DND-41 (cell line): Measurements from ENCODE around the gene DNAH10.

Source experiments
- ATAC-seq: fragments of 200-7000 bp; cut with Tn5 transposase; 3 replicates; pipeline ENCODE4 v1.9.1; 2021; ENCODE audit warnings: low read depth; ENCODE audit not compliant: insufficient read depth
- DNase-seq: peaks from one replicate; pipeline ENCODE4 v3.0.0-alpha.2; 2020
- H2AFZ ChIP-seq: 2 replicates; pipeline ENCODE4 v1.6.0; 2012; ENCODE audit warnings: low read depth, low read length
- H3K27ac ChIP-seq: 2 replicates; pipeline ENCODE4 v1.5.1; 2012; ENCODE audit warnings: low read length, inconsistent platforms
- H3K27me3 ChIP-seq: fragments of 200-600 bp; sonication (generic); 2 replicates; pipeline ENCODE4 v1.6.0; 2012; ENCODE audit warnings: low read length, mild to moderate bottlenecking, inconsistent platforms; ENCODE audit not compliant: insufficient read depth, poor library complexity
- H3K36me3 ChIP-seq: 2 replicates; pipeline ENCODE4 v1.5.1; 2012; ENCODE audit warnings: low read length, inconsistent platforms; ENCODE audit not compliant: insufficient read depth
- H3K4me1 ChIP-seq: 2 replicates; pipeline ENCODE4 v1.5.1; 2012; ENCODE audit warnings: mild to moderate bottlenecking, low read length; ENCODE audit not compliant: insufficient read depth
- H3K4me2 ChIP-seq: 2 replicates; pipeline ENCODE4 v1.6.0; 2012; ENCODE audit warnings: mild to moderate bottlenecking, moderate library complexity, low read length, inconsistent platforms; ENCODE audit not compliant: insufficient read depth
- H3K4me3 ChIP-seq, 2 experiments: fragments of 200-600 bp in 1 of 2; shearing (Covaris generic) in 1 of 2; 2 replicates each; pipeline ENCODE4 v1.5.1; 2012 to 2016; ENCODE audit warnings: inconsistent platforms in 2 of 2, low read length in 2 of 2, mild to moderate bottlenecking in 2 of 2, low read depth in 1 of 2, moderate library complexity in 1 of 2
- H3K79me2 ChIP-seq: 2 replicates; pipeline ENCODE4 v1.6.0; 2012; ENCODE audit warnings: low read length, inconsistent platforms; ENCODE audit not compliant: insufficient read depth
- H3K9ac ChIP-seq: 2 replicates; pipeline ENCODE4 v1.6.0; 2012; ENCODE audit warnings: low read depth, mild to moderate bottlenecking, inconsistent platforms, low read length, moderate library complexity
- H3K9me3 ChIP-seq: 2 replicates; pipeline ENCODE4 v1.5.1; 2012; ENCODE audit warnings: low read length, moderate library complexity, mild to moderate bottlenecking, inconsistent platforms; ENCODE audit not compliant: insufficient read depth, severe bottlenecking
- H4K20me1 ChIP-seq: 2 replicates; pipeline ENCODE4 v1.6.0; 2012; ENCODE audit warnings: low read length; ENCODE audit not compliant: insufficient read depth
- EZH2 ChIP-seq: IDR thresholded peaks from 3 replicates; pipeline ENCODE4 v1.6.1; 2012; ENCODE audit warnings: borderline replicate concordance, low read depth, mild to moderate bottlenecking, moderate library complexity, low read length, inconsistent platforms; ENCODE audit not compliant: severe bottlenecking
- TF ChIP-seq, protein P1 (sequence below): IDR thresholded peaks from 2 replicates; pipeline ENCODE4 v1.5.1; 2012; ENCODE audit warnings: borderline replicate concordance, low read length, moderate library complexity, mild to moderate bottlenecking; ENCODE audit not compliant: poor library complexity, severe bottlenecking; ENCODE audit errors: extremely low read depth

DNAH10 gene

DNA sequence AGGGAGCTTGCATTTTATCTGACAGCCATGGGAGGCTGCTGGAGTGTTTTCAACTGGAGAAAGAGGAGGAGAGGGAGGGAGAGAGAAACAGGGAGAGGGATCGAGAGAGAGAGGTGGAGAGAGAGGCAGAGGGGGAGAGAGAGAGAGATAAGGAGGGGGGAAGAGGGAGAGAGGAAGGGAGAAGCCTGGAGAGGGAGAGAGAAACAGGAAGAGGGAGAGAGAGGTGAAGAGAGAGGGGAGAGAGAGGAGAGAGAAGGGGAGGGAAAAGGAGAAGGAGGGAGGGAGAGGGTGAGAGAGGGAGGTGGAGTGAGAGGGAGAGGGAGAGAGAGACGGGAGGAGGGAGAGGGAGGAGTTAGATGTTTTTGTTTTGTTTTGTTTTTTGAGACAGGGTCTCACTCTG is 45.6 kb downstream of the DNAH10 start:
- Histone ChIP-seq H3K9me3 (no peaks in the 10 kb centered on the region), H3K27ac (no peak overlapping the region), H3K9ac (no peak overlapping the region), H3K4me3 (no peak overlapping the region), H3K27me3 (no peaks in the 10 kb centered on the region), H3K79me2 (no peaks in the 10 kb centered on the region), H3K4me1 (no peaks in the 10 kb centered on the region), H3K36me3 (no peaks in the 10 kb centered on the region), H2AFZ (no peak overlapping the region), H3K4me2 (no peak overlapping the region), H4K20me1 (no peaks in the 10 kb centered on the region)
- DNase-seq (no peak), ATAC-seq (0 out of 3 replicates have a peak, but pooled peaks have one; percentile 40)
- no peak for TF ChIP-seq EZH2
- TF ChIP-seq, protein P1, sequence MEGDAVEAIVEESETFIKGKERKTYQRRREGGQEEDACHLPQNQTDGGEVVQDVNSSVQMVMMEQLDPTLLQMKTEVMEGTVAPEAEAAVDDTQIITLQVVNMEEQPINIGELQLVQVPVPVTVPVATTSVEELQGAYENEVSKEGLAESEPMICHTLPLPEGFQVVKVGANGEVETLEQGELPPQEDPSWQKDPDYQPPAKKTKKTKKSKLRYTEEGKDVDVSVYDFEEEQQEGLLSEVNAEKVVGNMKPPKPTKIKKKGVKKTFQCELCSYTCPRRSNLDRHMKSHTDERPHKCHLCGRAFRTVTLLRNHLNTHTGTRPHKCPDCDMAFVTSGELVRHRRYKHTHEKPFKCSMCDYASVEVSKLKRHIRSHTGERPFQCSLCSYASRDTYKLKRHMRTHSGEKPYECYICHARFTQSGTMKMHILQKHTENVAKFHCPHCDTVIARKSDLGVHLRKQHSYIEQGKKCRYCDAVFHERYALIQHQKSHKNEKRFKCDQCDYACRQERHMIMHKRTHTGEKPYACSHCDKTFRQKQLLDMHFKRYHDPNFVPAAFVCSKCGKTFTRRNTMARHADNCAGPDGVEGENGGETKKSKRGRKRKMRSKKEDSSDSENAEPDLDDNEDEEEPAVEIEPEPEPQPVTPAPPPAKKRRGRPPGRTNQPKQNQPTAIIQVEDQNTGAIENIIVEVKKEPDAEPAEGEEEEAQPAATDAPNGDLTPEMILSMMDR, result no peak

DNA sequence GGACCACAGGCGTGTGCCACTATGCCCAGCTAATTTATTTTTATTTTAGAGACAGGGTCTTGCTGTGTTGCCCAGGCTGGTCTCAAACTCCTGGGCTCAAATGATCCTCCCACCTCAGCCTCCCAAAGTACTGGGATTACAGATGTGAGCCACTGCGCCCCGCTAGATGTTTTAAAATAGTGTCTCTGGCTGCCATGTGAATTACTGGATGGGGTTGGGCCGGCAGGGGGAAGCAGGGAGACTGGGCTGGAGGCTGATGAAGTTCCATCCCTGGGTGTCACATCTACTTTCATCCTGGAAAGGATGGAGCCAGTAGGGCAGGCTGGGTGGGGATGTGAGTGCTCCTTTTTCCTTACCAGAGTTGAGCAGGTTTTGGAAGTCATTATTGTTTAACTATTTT is 46.1 kb downstream of the DNAH10 start:
- TF ChIP-seq EZH2, result no peak
- TF ChIP-seq, protein P1, result peak; percentile 16
- Histone ChIP-seq H3K79me2 (no peaks in the 10 kb centered on the region), H2AFZ (no peak overlapping the region), H3K27me3 (no peaks in the 10 kb centered on the region), H3K36me3 (no peaks in the 10 kb centered on the region), H3K27ac (no peak overlapping the region), H3K4me1 (no peaks in the 10 kb centered on the region), H3K9me3 (no peaks in the 10 kb centered on the region), H3K4me3 (no peak overlapping the region), H3K9ac (no peak overlapping the region), H3K4me2 (no peak overlapping the region), H4K20me1 (no peaks in the 10 kb centered on the region)
- no peak for ATAC-seq
- no peak for DNase-seq

DNA sequence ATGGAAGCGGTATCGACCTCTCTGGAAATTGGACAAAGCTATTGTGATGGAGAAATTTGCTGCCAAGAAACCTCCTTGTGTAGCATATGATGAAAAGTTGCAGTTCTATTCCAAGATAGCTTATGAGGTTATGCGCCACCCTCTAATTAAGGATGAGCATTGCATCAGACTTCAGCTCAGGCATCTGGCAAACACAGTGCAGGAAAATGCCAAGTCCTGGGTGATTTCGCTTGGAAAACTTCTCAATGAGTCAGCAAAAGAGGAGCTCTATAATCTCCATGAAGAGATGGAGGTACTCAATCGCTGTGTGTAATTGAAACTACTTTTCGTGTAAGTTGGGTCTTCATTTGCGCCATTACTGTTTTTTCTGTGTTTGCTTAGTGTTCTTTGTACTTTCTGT is 51.2 kb downstream of the DNAH10 start:
- Histone ChIP-seq H3K27me3 (no peaks in the 10 kb centered on the region), H3K79me2 (no peaks in the 10 kb centered on the region), H3K4me1 (no peaks in the 10 kb centered on the region), H3K9me3 (peaks cover 3% of the 10 kb centered on the region), H3K9ac (no peak overlapping the region), H2AFZ (no peak overlapping the region), H4K20me1 (no peaks in the 10 kb centered on the region), H3K4me3 (no peak overlapping the region), H3K36me3 (no peaks in the 10 kb centered on the region), H3K27ac (no peak overlapping the region), H3K4me2 (no peak overlapping the region)
- no peak for TF ChIP-seq EZH2
- TF ChIP-seq, protein P1, result no peak
- DNase-seq (no peak), ATAC-seq (no peak)

DNA sequence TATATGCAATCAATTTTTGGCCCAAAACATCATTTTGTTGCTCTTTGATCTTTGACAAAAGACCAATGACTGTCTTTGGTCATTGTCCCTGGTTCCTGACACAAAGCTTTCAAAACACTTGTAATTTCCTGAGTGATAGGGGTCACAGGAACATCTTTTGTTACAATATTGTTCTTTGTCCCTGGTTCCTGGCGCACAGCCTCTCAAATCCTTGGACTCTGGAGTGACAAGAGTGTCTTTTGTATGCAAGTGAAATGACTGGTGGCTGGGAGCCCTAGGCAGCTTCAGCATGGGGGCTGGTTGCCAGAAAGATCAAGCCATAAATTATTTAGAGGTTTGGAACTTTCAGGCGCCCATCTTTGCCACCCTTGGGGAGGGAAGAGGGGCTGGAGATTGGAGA is 53.9 kb downstream of the DNAH10 start:
- H2AFZ ChIP-seq, result no peak overlapping the region
- no peaks in the 10 kb centered on the region for H3K79me2 ChIP-seq
- no peak overlapping the region for H3K4me2 ChIP-seq
- no peaks in the 10 kb centered on the region for H3K27me3 ChIP-seq
- no peak overlapping the region for H3K27ac ChIP-seq
- H3K4me3 ChIP-seq, result no peak overlapping the region
- TF ChIP-seq, protein P1, result no peak
- TF ChIP-seq EZH2, result no peak
- DNase-seq, result no peak
- H3K9ac ChIP-seq, result no peak overlapping the region
- peaks cover 3% of the 10 kb centered on the region for H3K9me3 ChIP-seq
- H4K20me1 ChIP-seq, result no peaks in the 10 kb centered on the region
- no peak for ATAC-seq
- H3K4me1 ChIP-seq, result no peaks in the 10 kb centered on the region
- H3K36me3 ChIP-seq, result no peaks in the 10 kb centered on the region
